GM19463 (cell line): ENCODE data around the gene UBE3D.
"Not testable (repeated sequence)": the region's sequence is repeated elsewhere in the genome, so short reads cannot be mapped to it uniquely, and the experiment has no call there.

Experiments used
- ATAC-seq: cut with Tn5 transposase; IDR thresholded peaks from one replicate; pipeline ENCODE4 v1.9.1; 2021; ENCODE audit warnings: mild to moderate bottlenecking, moderate library complexity; ENCODE audit not compliant: unreplicated experiment

UBE3D gene

DNA sequence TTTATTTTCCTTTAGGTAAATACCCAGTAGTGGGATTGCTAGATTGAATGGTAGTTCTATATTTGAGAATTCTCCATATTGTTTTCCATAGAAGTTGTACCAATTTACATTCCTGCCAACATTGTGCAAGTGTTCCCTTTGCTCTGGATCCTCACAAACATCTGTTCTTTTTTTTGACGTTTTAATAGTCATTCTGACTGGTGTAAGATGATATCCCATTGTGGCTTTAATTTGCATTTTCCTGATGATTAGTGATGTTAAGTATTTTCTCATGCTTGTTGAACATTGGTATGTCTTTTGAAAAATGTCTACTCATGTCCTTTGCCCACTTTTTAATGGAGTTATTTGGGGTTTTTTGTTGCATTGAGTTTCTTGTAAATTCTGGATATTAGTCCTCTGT lies 85.6 kb downstream of the UBE3D start:
- no peak for ATAC-seq

DNA sequence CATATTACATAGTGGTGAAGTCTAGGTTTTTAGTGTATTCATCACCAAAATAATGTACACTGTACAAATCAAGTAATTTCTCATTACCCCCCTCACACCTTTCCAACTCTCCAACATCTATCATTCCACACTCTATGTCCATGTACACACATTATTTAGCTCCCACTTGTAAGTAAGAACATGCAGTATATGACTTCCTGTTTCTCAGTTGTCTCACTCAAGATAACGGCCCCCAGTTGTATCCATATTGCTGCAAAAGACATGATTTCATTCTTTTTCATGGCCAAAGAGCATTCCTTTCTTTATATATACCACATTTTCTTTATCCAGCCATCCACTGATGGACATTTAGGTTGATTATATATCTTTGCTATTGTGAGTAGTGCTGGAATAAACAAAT lies 86.0 kb downstream of the UBE3D start:
- no peak for ATAC-seq

DNA sequence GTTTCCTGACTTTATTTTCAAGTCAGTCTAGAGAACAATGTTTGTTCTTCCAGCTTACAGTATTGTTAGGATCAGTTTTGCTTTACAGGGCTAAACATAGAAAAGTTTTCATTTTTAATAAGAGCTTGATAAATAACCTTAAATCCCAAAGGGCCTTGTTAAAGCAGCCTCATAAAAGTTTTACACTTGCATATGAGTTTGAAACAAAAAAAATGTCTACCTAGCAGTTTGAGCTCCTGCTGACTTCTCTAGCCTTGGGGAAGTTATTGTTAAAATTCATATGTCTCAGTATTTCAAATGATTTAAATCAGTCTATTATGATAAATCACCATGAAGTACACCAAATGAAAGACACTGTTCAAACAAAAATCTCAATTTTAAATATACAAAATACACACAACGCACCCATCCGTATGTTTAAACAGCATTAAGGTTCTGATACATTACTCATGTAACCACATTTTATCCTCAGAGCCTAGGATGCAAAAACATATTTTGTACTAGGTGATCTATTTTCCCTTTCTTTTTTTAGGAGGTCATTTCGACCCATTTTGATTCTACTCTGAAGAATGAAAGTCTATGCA lies 87.2 kb downstream of the UBE3D start:
- ATAC-seq: no peak

DNA sequence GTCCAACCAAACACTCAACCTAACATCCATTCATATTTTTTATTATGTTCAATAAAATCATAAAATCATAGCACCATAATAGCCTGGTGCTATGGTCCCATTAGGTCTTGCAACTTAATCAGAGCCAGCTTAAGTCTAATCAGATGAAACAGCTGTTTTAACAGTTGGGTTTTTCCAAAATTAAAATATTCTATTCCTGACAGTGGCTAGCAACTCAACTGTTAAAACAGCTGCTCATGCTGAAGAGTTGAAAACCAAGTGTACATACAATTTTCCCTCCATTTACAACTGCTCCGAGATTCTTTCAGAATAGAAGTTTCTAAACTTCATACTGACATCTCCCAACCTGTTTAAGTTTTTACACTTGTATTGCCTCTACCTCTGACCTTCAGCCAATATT lies 89.5 kb downstream of the UBE3D start:
- no peak for ATAC-seq

DNA sequence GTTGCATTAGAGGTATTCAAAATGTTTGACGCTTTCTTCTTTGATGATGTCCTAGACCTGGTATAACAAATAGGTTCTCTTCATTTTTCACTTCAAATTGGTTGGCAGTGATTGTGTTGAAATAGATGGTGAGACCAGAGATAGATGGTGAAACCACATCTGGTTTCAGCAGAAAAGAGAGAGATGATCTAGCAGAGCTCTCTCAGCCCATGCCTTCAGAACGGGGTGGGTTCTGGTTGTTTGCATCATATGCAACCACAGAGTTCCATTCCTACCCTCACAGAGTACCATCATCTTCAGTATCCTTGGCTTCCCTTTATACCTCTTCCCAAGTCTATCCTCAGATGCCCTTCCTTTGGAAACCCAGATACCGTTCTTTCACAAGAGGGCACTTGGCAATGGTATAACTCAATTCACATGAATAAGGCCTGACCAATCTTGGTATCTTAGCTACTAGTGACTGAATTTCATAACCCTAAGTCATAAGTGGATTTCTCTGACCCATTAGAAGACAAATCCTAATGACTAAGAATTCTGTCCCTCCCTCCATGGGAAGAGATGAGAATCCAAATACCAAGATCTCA lies 93.7 kb downstream of the UBE3D start:
- no peak for ATAC-seq

DNA sequence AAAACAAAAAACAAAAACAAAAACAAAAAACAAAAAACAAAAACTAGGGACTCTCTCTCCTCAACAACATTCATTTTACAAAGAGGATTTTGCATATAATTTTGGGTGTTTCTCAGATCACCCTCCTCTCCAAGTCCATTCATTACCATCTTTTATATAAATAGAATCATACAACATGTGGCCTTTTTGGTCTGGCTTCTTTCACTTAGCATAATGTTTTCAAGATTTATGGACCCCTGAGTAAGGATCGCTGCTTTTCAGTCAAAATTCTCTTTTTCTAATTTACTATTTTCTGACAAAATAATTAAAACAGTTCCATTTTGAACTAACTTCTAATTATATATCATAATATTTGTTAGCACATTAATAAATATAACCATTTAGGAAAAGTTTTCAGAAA lies 94.8 kb downstream of the UBE3D start:
- ATAC-seq: no peak

DNA sequence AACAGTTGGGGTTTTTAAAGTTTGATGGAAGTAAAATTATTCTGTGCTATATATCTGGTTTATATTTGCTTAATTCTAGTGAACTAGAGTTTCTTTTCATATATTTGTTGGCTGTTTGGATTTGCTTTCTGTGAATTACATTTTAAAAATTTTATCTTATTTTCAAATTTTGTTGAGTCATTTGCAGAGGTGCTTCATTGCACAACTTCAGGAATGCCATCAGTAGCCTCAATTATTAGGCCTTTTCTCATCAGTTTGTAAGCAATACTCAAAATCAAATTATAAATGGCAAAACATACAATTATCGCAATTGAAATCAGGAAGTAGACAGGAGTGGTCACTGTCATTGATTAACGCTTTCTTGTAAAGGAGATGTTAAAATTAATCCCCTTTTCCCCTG lies 96.9 kb downstream of the UBE3D start:
- no peak for ATAC-seq

DNA sequence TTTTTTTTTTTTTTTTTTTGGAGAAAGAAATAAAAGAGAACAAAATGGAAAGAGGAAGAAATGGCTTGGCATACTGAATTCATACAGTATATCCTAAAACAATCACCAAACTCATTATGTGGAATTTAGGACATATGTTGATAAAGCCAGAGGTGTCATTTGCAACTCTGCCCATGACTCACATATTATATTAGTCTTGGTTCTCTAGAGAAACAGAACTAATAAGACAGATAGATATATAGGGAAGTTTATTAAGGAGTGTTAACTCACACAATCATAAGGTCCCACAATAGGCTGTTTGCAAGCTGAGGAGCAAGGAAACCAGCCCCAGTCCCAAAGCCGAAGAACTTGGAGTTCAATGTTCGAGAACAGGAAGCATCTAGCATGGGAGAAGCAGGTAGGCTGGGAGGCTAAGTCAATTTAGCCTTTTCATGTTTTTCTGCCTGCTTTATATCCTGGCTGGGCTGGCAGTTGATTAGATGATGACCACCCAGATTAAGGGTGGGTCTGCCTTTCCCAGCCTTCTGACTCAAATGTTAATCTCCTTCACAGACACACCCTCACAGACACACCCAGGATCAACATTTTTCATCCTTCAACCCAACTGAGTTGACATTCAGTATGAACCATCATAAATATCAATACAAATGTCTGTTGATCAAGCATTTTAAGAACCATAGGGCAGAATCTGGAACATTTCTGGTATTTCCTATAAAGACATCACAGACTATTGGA lies 102.3 kb downstream of the UBE3D start:
- no peak for ATAC-seq

DNA sequence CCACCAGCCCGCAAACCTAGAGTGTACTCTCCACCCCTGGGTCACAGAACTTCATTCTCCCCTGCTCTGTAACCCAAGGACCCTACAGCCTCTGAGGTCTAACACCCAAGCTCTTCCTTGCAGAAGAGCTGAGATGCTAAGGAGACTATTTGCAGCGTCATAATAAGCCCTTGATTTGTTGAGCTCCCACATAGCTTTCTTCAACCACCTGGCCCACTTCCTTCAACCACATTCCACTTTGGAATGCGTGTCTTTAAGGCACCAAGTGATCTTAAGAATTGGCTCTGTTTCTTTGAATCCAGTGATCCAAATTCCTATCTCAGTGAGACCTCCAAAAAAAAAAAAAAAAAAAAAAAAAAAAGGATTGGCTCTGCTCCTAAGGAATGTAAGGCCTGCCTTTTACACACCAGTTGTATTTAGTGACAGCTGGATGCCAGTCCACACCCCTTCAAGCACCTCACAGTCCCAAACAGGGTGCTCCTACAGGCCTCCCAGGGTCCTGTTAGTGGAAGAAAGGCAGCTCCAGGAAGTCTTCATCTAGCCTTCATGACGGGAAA lies 106.2 kb downstream of the UBE3D start:
- no peak for ATAC-seq

DNA sequence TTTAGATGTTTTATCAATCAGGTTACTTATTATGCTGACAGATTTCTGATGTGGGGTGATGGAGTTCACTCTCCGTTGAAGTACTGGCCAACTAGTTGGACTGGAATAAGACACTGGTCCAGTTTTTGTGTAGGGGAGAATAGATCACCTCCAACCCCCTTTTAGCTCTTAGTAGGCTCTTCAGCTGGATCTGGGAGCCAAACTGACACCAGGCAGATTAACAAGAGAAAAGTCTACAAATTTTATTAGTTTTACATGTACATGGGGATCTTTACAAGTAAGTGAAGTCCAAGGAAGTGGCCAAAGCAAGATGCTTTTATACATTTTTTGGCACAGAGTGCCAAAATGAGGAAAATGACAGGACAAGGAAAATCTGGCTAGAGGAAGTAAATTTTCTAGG lies 107.1 kb downstream of the UBE3D start:
- ATAC-seq: no peak

DNA sequence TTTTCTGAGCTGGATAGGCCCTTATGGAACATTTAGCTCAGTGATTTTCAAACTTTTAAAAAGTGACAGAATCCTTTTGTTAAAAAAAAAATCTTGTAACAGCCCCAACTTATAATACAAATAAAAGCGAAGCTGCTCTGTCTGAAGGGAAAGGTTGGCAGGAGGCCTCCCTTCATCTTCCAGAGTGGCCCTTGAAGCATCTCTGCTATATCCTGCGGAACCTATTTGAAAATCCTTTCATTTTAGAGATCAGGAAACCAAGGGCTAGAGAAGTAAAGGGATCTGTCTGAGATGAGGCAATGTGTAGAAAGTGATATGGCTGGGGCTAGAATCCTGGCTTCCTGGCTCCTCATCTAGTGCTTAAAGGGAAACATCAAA lies 107.8 kb downstream of the UBE3D start:
- no peak for ATAC-seq

DNA sequence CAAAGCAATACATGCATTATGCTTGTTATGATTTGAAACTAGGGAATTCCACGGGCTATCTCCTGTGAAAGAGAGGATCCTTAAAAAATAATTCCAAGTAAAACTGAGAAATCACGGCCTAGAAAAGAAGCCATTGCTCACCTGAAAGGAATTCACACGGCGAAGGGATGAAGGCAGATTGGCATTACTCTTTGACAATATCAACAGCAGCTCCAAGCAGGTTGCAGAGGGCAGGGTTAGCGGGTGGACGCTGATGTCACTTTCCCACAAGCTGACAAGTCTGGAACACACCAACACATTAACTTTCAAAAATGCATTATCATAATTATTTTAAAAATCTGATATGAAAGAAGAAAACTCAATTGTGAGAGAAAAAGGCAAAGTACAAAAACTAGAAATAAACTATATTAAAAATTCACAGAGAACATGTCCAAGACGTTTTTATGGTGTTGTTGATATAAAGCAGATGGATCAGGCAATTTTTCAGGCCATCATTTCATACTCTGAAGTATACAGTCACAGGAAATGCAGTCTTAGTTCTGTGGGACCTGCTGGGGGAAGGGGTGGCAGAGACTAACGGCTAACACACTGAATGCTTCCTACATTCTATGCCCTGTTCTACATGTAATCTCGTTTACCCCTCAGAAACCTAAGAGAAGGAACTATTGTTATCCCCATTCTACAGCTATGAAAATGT lies 108.3 kb downstream of the UBE3D start:
- no peak for ATAC-seq

DNA sequence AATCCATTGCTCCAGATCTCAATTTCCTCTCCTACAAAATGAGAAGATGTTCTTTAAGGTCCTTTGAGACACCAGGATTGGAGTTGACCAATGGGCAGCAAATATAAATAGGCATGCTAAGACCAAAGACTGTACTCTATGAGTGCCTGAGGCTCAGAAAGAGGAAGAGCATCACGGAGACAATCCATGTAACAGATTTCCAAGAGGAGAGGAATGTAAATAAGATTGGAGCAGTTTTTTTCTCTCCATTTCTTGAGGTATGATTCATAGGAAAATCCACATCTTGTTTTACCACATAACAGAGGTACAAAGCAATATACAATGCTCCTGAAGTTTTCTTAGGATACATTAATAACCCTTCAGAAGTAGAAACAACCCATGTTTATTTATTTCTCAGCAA lies 109.8 kb downstream of the UBE3D start:
- ATAC-seq: no peak

DNA sequence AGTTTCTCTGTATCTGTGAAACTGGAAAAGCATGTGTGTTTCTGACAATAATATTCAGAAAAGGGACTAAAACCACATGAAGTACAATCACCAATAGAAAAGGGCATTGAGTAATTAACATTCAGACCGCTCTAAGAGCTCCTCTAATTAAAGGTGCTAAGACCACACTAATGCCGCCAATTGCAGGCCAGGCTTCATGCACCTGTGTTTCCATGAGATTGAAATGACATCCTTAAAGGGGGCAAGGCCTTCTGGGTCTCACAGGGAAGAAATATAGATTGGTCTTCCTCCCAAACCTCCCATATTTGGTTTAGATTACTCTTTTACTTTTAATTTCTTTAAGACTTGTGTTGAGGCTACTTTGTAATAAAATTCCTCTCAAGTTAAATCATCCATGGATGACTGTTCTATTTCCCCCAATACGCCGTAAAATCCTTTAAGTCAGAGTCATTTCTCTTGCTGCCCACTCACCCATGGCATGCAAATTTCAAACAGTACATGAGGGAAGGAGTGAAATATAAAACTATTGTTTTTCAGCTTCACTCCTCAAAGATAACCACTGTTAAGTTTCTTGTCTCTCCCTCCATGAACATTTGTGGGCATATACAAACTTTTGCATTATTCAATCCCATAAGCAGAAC lies 110.6 kb downstream of the UBE3D start:
- peak; percentile 90 for ATAC-seq

DNA sequence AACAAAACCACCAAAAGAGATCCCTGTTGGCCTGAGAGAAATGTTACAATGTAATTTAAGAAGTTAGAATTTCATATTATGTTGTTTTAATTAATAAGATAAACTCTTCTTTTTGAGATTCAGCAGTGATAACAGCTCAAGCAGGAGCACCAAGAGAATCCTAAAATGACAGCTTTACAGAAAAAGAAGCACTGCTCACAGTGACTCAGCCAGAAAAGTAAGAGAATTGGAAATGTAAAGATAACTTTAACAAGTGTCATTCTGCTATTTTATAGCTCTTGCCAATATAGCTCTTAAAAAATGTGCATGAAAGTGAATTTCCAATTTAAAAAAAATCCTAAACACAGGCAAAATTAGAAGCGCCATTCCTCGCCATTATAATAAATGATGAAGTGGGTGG lies 111.3 kb downstream of the UBE3D start:
- ATAC-seq: no peak

DNA sequence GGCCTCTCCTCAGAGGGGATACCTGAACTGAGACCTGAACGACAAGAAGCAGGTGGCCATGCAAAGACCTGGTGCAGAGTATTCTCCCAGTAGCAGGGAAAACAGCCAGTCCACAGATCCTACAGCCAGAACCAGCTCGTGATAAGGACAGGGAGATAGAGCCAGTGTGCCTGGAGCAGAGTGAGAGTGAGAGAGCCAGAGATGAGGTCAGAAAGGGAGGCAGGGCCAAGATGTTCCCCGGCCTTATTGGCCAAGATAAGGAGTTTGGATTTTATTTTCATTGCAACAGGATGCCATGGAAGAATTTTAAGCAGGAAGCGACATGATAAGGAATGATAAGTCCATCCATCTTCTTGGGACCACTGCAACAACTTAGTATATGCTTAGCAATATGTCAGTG lies 111.8 kb downstream of the UBE3D start:
- ATAC-seq: no peak

DNA sequence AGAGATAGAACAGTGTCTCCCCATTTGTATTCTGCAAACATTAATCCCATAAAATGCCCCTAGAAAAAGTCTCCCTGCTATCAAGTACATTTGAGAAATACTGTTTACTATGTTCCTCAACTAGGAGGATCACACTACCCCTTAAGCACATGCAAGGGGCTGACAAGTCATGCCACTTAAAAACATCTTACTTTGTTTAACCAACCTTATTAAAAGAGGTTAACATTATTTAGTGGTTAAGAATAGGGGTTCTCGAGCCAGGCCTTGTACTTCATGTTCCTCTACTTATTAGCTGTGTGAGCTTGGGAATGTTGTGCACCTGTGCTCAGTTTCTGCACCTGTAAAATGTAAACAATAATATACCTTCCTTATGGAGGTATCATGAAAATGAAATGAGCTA lies 113.7 kb downstream of the UBE3D start:
- no peak for ATAC-seq

DNA sequence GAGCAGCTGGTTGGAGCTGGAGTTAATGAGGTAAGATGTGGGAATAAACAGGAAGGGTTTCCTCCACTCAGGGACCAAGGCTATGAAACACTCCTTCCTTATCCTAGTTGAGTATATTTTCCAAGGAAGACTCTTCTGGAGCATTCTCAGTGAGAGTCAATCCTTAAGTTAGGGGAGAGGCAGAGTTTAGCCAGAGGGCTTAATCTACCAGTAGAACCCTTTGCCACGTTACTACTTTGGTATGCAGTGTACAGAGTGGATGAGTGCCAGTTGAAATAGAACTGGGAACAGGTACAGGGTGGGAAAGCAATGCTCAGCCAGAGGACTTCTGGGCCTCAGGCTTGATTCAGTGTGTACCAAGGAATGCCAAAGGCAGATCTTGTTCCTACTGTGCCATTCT lies 114.3 kb downstream of the UBE3D start:
- no peak for ATAC-seq

DNA sequence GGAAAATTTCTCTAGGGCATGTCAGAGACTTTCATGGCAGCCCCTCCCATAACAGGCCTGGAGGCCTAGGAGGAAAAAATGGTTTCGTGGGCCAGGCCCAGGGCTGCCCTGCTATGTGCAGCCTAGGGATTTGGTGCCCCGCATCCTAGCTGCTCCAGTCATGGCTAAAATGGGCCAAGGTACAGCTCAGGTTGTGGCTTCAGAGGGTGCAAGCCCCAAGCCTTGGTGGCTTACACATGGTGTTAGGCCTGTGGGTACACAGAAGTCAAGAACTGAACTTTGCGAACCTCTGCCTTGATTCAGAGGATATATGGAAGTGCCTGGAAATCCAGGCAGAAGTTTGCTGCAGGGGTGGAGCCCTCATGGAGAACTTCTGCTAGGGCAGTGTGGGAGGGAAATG lies 134.7 kb downstream of the UBE3D start:
- ATAC-seq: not testable (repeated sequence)

DNA sequence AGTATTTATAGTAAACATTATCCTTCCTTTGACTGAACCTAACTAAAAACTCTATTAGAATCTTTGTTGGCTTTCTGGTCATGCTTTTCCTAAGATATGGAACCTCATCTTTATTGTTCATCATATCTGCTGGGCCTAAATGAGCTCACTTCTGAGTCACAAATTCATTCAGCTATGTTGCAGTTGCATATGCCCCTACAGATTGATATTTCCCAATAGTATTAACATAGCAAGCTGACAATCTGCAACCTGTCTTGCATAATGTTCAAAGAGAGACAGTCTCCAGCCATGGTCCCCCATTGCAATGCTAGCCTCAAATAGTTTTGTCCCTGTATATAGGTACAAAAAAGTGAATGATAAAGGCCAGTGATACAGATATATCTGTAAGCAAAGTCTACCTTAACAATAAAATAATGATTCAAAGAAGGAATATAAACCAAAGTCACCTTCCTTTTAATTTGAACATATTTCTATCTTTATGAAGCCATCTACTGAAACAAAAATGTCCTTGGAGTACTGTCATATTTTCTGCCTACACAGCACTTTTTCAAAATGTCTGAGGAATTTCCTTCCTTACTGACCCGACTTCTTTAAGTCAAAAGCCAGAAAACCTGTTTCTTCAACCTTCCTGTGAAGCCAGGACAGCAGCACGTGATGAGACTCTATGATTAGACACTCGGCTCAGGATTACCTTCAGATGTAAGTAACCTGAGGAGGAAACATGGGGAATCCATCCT lies 140.7 kb downstream of the UBE3D start:
- ATAC-seq: no peak

DNA sequence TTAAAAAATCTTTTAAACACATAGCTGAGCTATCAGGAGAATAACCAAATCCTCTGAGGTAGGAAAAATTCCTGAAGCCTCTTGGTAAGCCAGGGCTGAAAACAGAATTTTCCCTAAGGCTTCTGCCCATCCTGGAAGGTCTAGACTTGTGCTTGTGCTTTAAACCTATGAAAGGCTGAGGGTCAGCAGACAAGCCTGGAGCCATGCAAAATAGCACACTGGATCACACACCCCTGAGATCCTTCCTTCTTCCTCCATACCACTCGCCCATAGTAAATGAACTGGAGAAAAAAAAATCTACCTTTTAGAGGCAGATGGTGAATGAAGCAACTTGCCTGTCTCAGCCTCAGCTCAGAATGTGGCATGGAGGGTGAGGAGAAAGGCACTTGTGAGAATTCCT lies 144.4 kb downstream of the UBE3D start:
- no peak for ATAC-seq
